ENCODE data around the gene DCHS2.

Gene DCHS2

GRCh38 chr4:154349829-154350228 is 141.8 kb downstream of the DCHS2 start:
- TF ChIP-seq, protein P1, sequence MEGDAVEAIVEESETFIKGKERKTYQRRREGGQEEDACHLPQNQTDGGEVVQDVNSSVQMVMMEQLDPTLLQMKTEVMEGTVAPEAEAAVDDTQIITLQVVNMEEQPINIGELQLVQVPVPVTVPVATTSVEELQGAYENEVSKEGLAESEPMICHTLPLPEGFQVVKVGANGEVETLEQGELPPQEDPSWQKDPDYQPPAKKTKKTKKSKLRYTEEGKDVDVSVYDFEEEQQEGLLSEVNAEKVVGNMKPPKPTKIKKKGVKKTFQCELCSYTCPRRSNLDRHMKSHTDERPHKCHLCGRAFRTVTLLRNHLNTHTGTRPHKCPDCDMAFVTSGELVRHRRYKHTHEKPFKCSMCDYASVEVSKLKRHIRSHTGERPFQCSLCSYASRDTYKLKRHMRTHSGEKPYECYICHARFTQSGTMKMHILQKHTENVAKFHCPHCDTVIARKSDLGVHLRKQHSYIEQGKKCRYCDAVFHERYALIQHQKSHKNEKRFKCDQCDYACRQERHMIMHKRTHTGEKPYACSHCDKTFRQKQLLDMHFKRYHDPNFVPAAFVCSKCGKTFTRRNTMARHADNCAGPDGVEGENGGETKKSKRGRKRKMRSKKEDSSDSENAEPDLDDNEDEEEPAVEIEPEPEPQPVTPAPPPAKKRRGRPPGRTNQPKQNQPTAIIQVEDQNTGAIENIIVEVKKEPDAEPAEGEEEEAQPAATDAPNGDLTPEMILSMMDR (IDR thresholded peaks at IDR 0.05; ENCODE audit: insufficient read depth, low read depth, low read length, missing control alignments): peak; percentile 17
- no peak for DNase-seq (ENCODE audit: low read depth)
- no peak overlapping the region for H3K4me3 ChIP-seq (ENCODE audit: low read depth, low read length)

- H3K4me3 ChIP-seq (ENCODE audit: low read depth, low read length): no peak overlapping the region
- TF ChIP-seq, protein P1 (IDR thresholded peaks at IDR 0.05; ENCODE audit: insufficient read depth, low read depth, low read length, missing control alignments): peak; percentile 24
- DNase-seq (ENCODE audit: low read depth): peak; percentile 18
Measured at GRCh38 chr4:154348657-154349056, 142.9 kb downstream of the DCHS2 start.

DNA sequence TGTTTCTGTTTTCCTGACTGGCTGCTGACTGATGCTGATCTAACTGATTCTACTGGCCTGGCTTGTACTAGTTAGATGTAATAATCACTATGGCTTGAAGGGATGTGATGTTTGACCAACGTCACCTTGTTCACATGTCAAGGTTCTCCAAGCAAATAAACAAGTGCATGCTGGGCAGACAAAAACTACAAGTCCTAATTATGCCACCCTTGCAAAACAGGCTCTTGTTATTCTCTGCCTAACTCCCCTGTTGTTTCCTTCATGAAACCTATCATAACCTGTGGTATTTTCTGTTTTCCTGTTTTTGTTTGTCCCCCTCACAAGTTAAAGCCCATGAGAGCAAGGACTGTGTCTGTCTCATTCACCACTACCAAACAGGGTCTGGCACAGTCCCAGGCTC is 146.2 kb downstream of the DCHS2 start:
- TF ChIP-seq, protein P1 (IDR thresholded peaks at IDR 0.05; ENCODE audit: insufficient read depth, low read depth, low read length, missing control alignments): no peak
- no peak for DNase-seq (ENCODE audit: low read depth)
- no peak overlapping the region for H3K4me3 ChIP-seq (ENCODE audit: low read depth, low read length)

GRCh38 chr4:154344686-154345085 is 146.9 kb downstream of the DCHS2 start:
- TF ChIP-seq, protein P1 (IDR thresholded peaks at IDR 0.05; ENCODE audit: insufficient read depth, low read depth, low read length, missing control alignments): peak; percentile 24

DNA sequence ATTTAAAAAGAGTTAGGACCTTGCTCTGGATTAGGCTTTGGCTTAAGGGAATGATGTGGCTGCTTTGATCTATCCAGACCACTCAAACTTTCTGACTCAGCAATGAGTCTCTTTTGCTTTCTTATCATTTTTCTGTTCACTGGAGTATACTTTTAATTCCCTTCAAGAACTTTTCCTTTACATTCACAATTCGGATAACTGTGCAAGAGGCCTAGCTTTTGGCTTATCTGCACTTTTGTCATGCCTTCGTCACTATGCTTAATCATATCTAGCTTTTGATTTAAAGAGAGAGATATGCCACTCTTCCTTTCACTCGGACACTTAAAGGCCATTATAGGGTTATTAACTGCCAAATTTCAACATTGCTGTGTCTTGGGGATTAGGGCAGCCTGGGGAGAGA is 147.9 kb downstream of the DCHS2 start:
- TF ChIP-seq, protein P1 (IDR thresholded peaks at IDR 0.05; ENCODE audit: insufficient read depth, low read depth, low read length, missing control alignments): no peak
- no peak overlapping the region for H3K4me3 ChIP-seq (ENCODE audit: low read depth, low read length)
- DNase-seq (ENCODE audit: low read depth): no peak

More at GRCh38 chr4:154344686-154345085, 146.9 kb downstream of the DCHS2 start:
- peak; percentile 41 for DNase-seq (ENCODE audit: low read depth)
- no peak overlapping the region for H3K4me3 ChIP-seq (ENCODE audit: low read depth, low read length)

DNA sequence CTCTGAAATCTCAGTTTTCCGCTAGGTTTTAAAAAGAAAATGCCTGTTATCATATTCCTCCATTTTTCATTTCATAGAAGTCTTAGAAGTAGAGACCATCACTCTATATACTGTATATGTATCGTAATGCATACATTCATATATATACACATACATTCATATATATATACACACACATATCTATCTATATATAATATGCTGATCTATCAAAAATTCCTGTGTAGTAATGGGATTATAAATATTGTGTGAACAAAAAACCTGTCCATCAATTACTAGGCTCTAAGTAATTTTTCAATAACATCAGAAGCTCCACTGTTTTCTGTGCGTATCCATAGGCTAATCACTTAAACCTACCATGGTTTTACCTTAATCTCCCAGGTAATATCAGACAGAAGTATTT is 150.2 kb downstream of the DCHS2 start:
- H3K4me3 ChIP-seq (ENCODE audit: low read depth, low read length): no peak overlapping the region
- TF ChIP-seq, protein P1 (IDR thresholded peaks at IDR 0.05; ENCODE audit: insufficient read depth, low read depth, low read length, missing control alignments): no peak
- no peak for DNase-seq (ENCODE audit: low read depth)

DNA sequence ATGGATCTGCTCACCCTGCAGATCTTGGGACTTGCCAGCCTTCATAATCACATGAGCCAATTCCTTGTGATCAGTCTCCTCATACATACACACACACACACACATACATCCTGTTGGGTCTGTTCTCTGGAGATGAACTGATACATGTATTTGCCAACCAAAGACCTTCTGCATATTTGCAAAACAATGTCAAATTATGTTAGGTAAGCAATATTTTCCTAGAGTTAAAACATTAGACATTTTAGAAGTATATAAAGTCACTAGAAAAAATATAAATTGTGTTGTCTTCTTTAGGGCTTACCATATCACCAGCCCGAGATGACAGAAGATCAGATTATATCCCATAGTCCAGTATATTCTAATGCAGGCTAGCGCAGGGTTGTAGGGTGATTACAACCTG is 156.0 kb downstream of the DCHS2 start:
- H3K4me3 ChIP-seq (ENCODE audit: low read depth, low read length): no peak overlapping the region
- TF ChIP-seq, protein P1 (IDR thresholded peaks at IDR 0.05; ENCODE audit: insufficient read depth, low read depth, low read length, missing control alignments): no peak
- DNase-seq (ENCODE audit: low read depth): no peak
